GM21515 (cell line): ENCODE measurements around the gene USP3.

Source experiments
- ATAC-seq: cut with Tn5 transposase; IDR thresholded peaks from one replicate; pipeline ENCODE4 v1.9.1; 2021; ENCODE audit not compliant: unreplicated experiment

The USP3 gene

DNA sequence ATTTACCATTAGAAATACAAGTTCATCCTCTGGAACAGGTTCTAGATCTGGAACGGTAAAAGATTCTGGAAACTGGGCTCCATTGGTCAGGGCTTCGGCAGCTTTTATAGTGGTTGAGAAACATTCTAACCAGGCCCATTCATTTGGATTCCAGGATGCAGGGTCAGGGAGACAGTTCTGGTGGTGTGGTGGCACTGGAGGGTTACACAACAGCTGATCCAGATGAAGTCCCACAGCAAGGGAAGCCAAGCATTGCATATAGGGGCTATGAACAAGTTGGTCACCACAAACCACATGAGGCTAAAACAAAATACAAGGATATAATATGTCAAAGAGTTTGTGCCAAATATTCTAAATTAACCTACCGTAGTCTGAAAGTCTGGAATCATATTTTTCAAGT, 135.8 kb downstream of the USP3 start:
- no peak for ATAC-seq
